Measurements from ENCODE around the gene CEP89. TPM values are rescaled to one million over a fixed set of nuclear protein-coding genes. Genes with fewer than 3 reads are reported as not detected.

Gene CEP89
- total RNA-seq, 1 experiment from 2014 or later: 39.9 TPM

GRCh38 chr19:32928806-32929205 lies 43.0 kb downstream of the CEP89 start:
- Histone ChIP-seq H3K4me1 (ENCODE audit: control insufficient read depth, insufficient read depth, low read length) (no peaks in the 10 kb centered on the region), H3K4me3 (ENCODE audit: low read depth in 2 of 2, low read length in 2 of 2) (no peak overlapping the region), H3K9me3 (ENCODE audit: control insufficient read depth, insufficient read depth, low read depth, low read length) (no peaks in the 10 kb centered on the region; the same call in 1 of the 2 replicates), H3K36me3 (ENCODE audit: control insufficient read depth, insufficient read depth, low read length) (no peaks in the 10 kb centered on the region), H3K27me3 (ENCODE audit: control insufficient read depth, insufficient read depth, low read length) (no peaks in the 10 kb centered on the region), H3K27ac (ENCODE audit: low read length) (no peak overlapping the region)
- ATAC-seq (peak; percentile 78), DNase-seq (ENCODE audit: low read depth, low spot score) (peak; percentile 47)
- intact Hi-C loops (cut with micrococcal nuclease; ENCODE audit: unreplicated experiment): no loop called here
- no TSS peak for BruUV-seq (replicated peaks)
- TF ChIP-seq POLR2AphosphoS5 (IDR thresholded peaks at IDR 0.05; ENCODE audit: low read depth, low read length) (no peak), TCF7L2 (IDR thresholded peaks at IDR 0.05; ENCODE audit: low read depth, low read length) (no peak), CTCF (IDR thresholded peaks at IDR 0.05) (no peak), SIN3A (IDR thresholded peaks at IDR 0.05; ENCODE audit: borderline replicate concordance, insufficient read depth, low read depth, low read length) (no peak), REST (IDR thresholded peaks at IDR 0.05; ENCODE audit: insufficient read depth in 1 of 2, low read depth in 2 of 2, low read length in 1 of 2) (no peak)
- POLR2A ChIA-PET: no interaction called here
- CTCF ChIA-PET: no interaction called here
- in situ Hi-C loops (cut with HindIII; ENCODE audit: low pct_unique_long_range_greater_than_20kb, low sequenced_read_pairs): no loop called here

GRCh38 chr19:32924200-32924599 lies 47.6 kb downstream of the CEP89 start:
- Histone ChIP-seq H3K27me3 (ENCODE audit: control insufficient read depth, insufficient read depth, low read length) (no peaks in the 10 kb centered on the region), H3K4me3 (ENCODE audit: low read depth in 2 of 2, low read length in 2 of 2) (no peak overlapping the region), H3K4me1 (ENCODE audit: control insufficient read depth, insufficient read depth, low read length) (no peaks in the 10 kb centered on the region), H3K27ac (ENCODE audit: low read length) (no peak overlapping the region), H3K36me3 (ENCODE audit: control insufficient read depth, insufficient read depth, low read length) (no peaks in the 10 kb centered on the region), H3K9me3 (ENCODE audit: control insufficient read depth, insufficient read depth, low read depth, low read length) (no peaks in the 10 kb centered on the region; the same call in 1 of the 2 replicates)
- no TSS peak for BruUV-seq (replicated peaks)
- TF ChIP-seq POLR2AphosphoS5 (IDR thresholded peaks at IDR 0.05; ENCODE audit: low read depth, low read length) (no peak), CTCF (IDR thresholded peaks at IDR 0.05) (no peak), TCF7L2 (IDR thresholded peaks at IDR 0.05; ENCODE audit: low read depth, low read length) (no peak), REST (IDR thresholded peaks at IDR 0.05; ENCODE audit: insufficient read depth in 1 of 2, low read depth in 2 of 2, low read length in 1 of 2) (no peak), SIN3A (IDR thresholded peaks at IDR 0.05; ENCODE audit: borderline replicate concordance, insufficient read depth, low read depth, low read length) (no peak)
- ATAC-seq (no peak), DNase-seq (ENCODE audit: low read depth, low spot score) (no peak)
- POLR2A ChIA-PET: no interaction called here
- in situ Hi-C loops (cut with HindIII; ENCODE audit: low pct_unique_long_range_greater_than_20kb, low sequenced_read_pairs) (no loop called here), intact Hi-C loops (cut with micrococcal nuclease; ENCODE audit: unreplicated experiment) (no loop called here)
- CTCF ChIA-PET: no interaction called here
